ENCODE results near the gene SERGEF. TPM values are rescaled to one million over a fixed set of nuclear protein-coding genes. Genes with fewer than 3 reads are reported as not detected.

The SERGEF gene
- total and polyA plus RNA-seq, 2 of the 4 experiments (the other 2 are of a cell fraction), result 12.2 to 18.1 TPM

GRCh38 chr11:17742019-17742418 is 270.8 kb downstream of the SERGEF start:
- no peak for TF ChIP-seq MXI1 (IDR thresholded peaks at IDR 0.05; ENCODE audit: borderline replicate concordance, low read depth, low read length)
- TF ChIP-seq CTCF (conservative IDR thresholded peaks at IDR 0.05; ENCODE audit: low read depth, low read length), result no peak
- in situ Hi-C loops (cut with MboI; ENCODE audit: low sequenced_read_pairs) (no loop called here), intact Hi-C loops (cut with micrococcal nuclease) (no loop called here), dilution Hi-C loops (cut with HindIII; ENCODE audit: low sequenced_read_pairs, unreplicated experiment) (loop anchor here (25.0 kb wide), 1 partner anchor 245 kb away; no protein-coding TSS in a partner anchor)
- Histone ChIP-seq H4K20me1 (ENCODE audit: insufficient read depth, low read length) (no peaks in the 10 kb centered on the region; the same call in 1 of the 2 replicates), H3K79me1 (ENCODE audit: low read depth in 1 of 2, low read length in 2 of 2) (no peaks in the 10 kb centered on the region), H3K4me1 (ENCODE audit: control insufficient read depth, insufficient read depth, low read length) (no peaks in the 10 kb centered on the region), H2BK5ac (ENCODE audit: low read depth, low read length, poor library complexity, severe bottlenecking) (no peak overlapping the region), H3K4me3 (ENCODE audit: insufficient read depth, low read depth, low read length) (no peak overlapping the region), H2BK120ac (ENCODE audit: low read depth, low read length) (no peak overlapping the region), H3K4ac (ENCODE audit: low read depth, low read length) (no peak overlapping the region), H4K8ac (ENCODE audit: low read depth in 2 of 2, low read length in 2 of 2) (no peak overlapping the region), H2AK5ac (ENCODE audit: low read depth, low read length) (no peak overlapping the region), H4K5ac (ENCODE audit: low read depth, low read length) (no peak overlapping the region), H3K27me3 (ENCODE audit: control insufficient read depth, insufficient read depth, low read length) (peaks cover 44% of the 10 kb centered on the region), H3K36me3 (ENCODE audit: control insufficient read depth, insufficient read depth, low read length) (no peaks in the 10 kb centered on the region), H3K4me2 (ENCODE audit: low read depth, low read length) (no peak overlapping the region), H3K27ac (ENCODE audit: insufficient read depth, low read length) (no peak overlapping the region), H4K91ac (ENCODE audit: insufficient read depth, low read depth, low read length) (no peak overlapping the region), H3K9me1 (ENCODE audit: insufficient read depth, low read length) (no peaks in the 10 kb centered on the region), H2BK15ac (ENCODE audit: low read depth, low read length) (no peak overlapping the region), H3K9ac (ENCODE audit: low read depth, low read length) (no peak overlapping the region), H3K14ac (replicated peaks; ENCODE audit: low read depth, low read length) (no peak overlapping the region), H3K56ac (ENCODE audit: extremely low read depth, insufficient read depth, low read length) (no peak overlapping the region), H3K9me3 (ENCODE audit: control insufficient read depth, insufficient read depth, low read length) (no peaks in the 10 kb centered on the region), H3K23ac (ENCODE audit: low read depth, low read length) (no peak overlapping the region), H3K18ac (ENCODE audit: low read depth, low read length) (no peak overlapping the region), H2BK20ac (ENCODE audit: low read depth, low read length) (no peak overlapping the region), H2AFZ (replicated peaks; ENCODE audit: low read length, poor library complexity) (no peak overlapping the region), H2AK9ac (replicated peaks; ENCODE audit: low read depth, low read length, poor library complexity) (no peak overlapping the region)
- WGBS, 2 experiments (ENCODE audit: extremely low coverage in 2 of 2, insufficient read length in 1 of 2), result no CpG with 5 or more reads among the region's 5 CpGs
- ATAC-seq (ENCODE audit: low read depth), result no peak
- BruUV-seq (replicated peaks), result no TSS peak
- POLR2A ChIA-PET (ENCODE audit: unreplicated experiment), result no interaction called here
- CTCF ChIA-PET, result no interaction called here
- DNase-seq, result no peak

All from IMR-90 (cell line).